SK-N-SH treated with all-trans-retinoic acid at 6 μM for 48 hours (cell line): ENCODE data around the gene FUT3.

Experiments used
- ATAC-seq: fragments of 200-7000 bp; cut with Tn5 transposase; 3 replicates; pipeline ENCODE4 v1.9.1; 2020; ENCODE audit warnings: mild to moderate bottlenecking, moderate library complexity
- ARNTL ChIP-seq: fragments of 450-650 bp; formaldehyde crosslinking; IDR thresholded peaks from 2 replicates; pipeline ENCODE4 v1.5.0; 2020; ENCODE audit warnings: low read depth, mild to moderate bottlenecking, moderate library complexity, borderline replicate concordance
- BACH2 ChIP-seq: fragments of 250-450 bp; sonication (Bioruptor Pico); IDR thresholded peaks from 2 replicates; pipeline ENCODE4 v1.9.0; 2021; ENCODE audit warnings: mild to moderate bottlenecking, borderline replicate concordance
- CSDC2 ChIP-seq: fragments of 250-450 bp; sonication (Bioruptor Pico); IDR thresholded peaks from 2 replicates; pipeline ENCODE4 v1.5.0; 2020; ENCODE audit warnings: mild to moderate bottlenecking, moderate library complexity
- GLIS3 ChIP-seq: fragments of 250-450 bp; sonication (Bioruptor Pico); IDR thresholded peaks from 2 replicates; pipeline ENCODE4 v1.5.0; 2020; ENCODE audit warnings: mild to moderate bottlenecking, moderate library complexity
- ISL1 ChIP-seq: fragments of 250-450 bp; sonication (Bioruptor Pico); IDR thresholded peaks from 2 replicates; pipeline ENCODE4 v2.1.2; 2022; ENCODE audit warnings: mild to moderate bottlenecking, moderate library complexity
- OSR1 ChIP-seq: fragments of 250-450 bp; sonication (Bioruptor Pico); IDR thresholded peaks from 2 replicates; pipeline ENCODE4 v1.8.0; 2022; ENCODE audit warnings: moderate library complexity, mild to moderate bottlenecking, inconsistent platforms
- PPARA ChIP-seq: fragments of 250-450 bp; sonication (Bioruptor Pico); IDR thresholded peaks from 2 replicates; pipeline ENCODE4 v1.5.0; 2020; ENCODE audit warnings: mild to moderate bottlenecking, borderline replicate concordance
- RARB ChIP-seq: fragments of 250-450 bp; sonication (Bioruptor Pico); IDR thresholded peaks from 2 replicates; pipeline ENCODE4 v1.8.0; 2021; ENCODE audit warnings: mild to moderate bottlenecking, moderate library complexity
- SNAI2 ChIP-seq: fragments of 250-450 bp; sonication (Bioruptor Pico); IDR thresholded peaks from 2 replicates; pipeline ENCODE4 v1.5.0; 2020; ENCODE audit warnings: mild to moderate bottlenecking, moderate library complexity
- TCF4 ChIP-seq: fragments of 250-450 bp; sonication (Bioruptor Pico); IDR thresholded peaks from 2 replicates; pipeline ENCODE4 v1.8.0; 2021; ENCODE audit warnings: mild to moderate bottlenecking, moderate library complexity, borderline replicate concordance
- TOX ChIP-seq: fragments of 250-450 bp; sonication (Bioruptor Pico); IDR thresholded peaks from 2 replicates; pipeline ENCODE4 v1.8.0; 2021; ENCODE audit warnings: mild to moderate bottlenecking, moderate library complexity, borderline replicate concordance
- ZC3H10 ChIP-seq: fragments of 250-450 bp; sonication (Bioruptor Pico); IDR thresholded peaks from 2 replicates; pipeline ENCODE4 v1.5.1; 2021; ENCODE audit warnings: mild to moderate bottlenecking, moderate library complexity
- ZFP3 ChIP-seq: fragments of 250-450 bp; sonication (Bioruptor Pico); IDR thresholded peaks from 2 replicates; pipeline ENCODE4 v1.5.0; 2020; ENCODE audit warnings: mild to moderate bottlenecking, moderate library complexity
- ZFP30 ChIP-seq: fragments of 450-650 bp; formaldehyde crosslinking; IDR thresholded peaks from 2 replicates; pipeline ENCODE4 v1.5.0; 2022; ENCODE audit warnings: mild to moderate bottlenecking, moderate library complexity
- ZNF565 ChIP-seq: fragments of 450-650 bp; formaldehyde crosslinking; conservative IDR thresholded peaks from 2 replicates; pipeline ENCODE4 v1.5.0; 2020; ENCODE audit warnings: low read depth, mild to moderate bottlenecking, moderate library complexity
- ZNF70 ChIP-seq: fragments of 450-650 bp; formaldehyde crosslinking; IDR thresholded peaks from 2 replicates; pipeline ENCODE4 v1.5.0; 2020; ENCODE audit warnings: mild to moderate bottlenecking, moderate library complexity
- ZNF8 ChIP-seq: fragments of 450-650 bp; formaldehyde crosslinking; IDR thresholded peaks from 2 replicates; pipeline ENCODE4 v1.5.0; 2020; ENCODE audit warnings: mild to moderate bottlenecking, moderate library complexity
- TF ChIP-seq, protein P1 (sequence below): fragments of 250-450 bp; sonication (Bioruptor Pico); IDR thresholded peaks from 2 replicates; pipeline ENCODE4 v1.5.0; 2020; ENCODE audit warnings: mild to moderate bottlenecking, moderate library complexity
- TF ChIP-seq, protein P2 (sequence below): fragments of 250-450 bp; sonication (Bioruptor Pico); IDR thresholded peaks from 2 replicates; pipeline ENCODE4 v1.5.1; 2021; ENCODE audit warnings: mild to moderate bottlenecking, moderate library complexity
- TF ChIP-seq, protein P3 (sequence below): fragments of 250-450 bp; sonication (Bioruptor Pico); IDR thresholded peaks from 2 replicates; pipeline ENCODE4 v1.5.1; 2020; ENCODE audit warnings: low read depth, mild to moderate bottlenecking, moderate library complexity
- TF ChIP-seq, protein P4 (sequence below): fragments of 250-450 bp; sonication (Bioruptor Pico); IDR thresholded peaks from 2 replicates; pipeline ENCODE4 v1.8.0; 2020; ENCODE audit warnings: mild to moderate bottlenecking, moderate library complexity, borderline replicate concordance
- TF ChIP-seq, protein P5 (sequence below): fragments of 250-450 bp; sonication (Bioruptor Pico); IDR thresholded peaks from 2 replicates; pipeline ENCODE4 v1.8.0; 2021; ENCODE audit warnings: low read depth, mild to moderate bottlenecking, moderate library complexity, borderline replicate concordance

Gene FUT3

DNA sequence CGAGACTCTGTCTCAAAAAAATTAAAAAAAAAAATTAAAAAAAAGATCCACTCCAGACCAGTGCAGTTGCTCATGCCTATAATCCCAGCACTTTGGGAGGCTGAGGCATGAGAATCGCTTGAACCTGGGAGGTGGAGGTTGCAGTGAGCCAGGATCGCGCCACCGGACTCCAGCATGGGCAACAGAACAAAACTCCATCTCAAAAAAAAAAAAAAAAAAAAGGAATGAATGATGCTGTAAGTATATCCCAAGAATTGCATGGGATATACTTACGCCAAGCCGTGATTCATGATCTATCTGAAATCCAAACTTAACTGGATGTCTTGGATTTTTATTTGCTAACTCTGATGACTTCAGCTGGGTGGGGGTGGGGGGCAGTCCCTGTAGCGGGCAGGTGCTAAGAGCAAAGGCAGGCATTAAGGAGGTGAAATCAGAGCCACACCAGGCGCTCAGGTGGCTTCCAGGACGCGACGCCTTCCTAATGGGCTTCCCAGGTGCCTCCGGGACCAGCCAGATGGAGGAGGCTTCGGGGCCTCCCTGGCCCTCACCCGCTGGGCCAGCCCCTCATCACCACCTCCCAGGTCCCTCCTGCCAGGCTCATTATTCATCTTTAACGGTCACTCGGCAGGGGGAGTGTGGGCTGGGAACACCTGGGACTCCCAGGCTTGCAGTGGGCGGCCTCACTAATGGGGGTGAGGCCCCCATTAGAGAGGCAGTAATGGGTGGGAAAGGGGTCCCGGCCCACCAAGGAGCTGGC is 30.5 kb upstream of the FUT3 start:
- TF ChIP-seq ZC3H10 (CRISPR knock-in tag), result no peak
- TF ChIP-seq ZNF70 (CRISPR knock-in tag), result peak; percentile 83
- no peak for ATAC-seq

DNA sequence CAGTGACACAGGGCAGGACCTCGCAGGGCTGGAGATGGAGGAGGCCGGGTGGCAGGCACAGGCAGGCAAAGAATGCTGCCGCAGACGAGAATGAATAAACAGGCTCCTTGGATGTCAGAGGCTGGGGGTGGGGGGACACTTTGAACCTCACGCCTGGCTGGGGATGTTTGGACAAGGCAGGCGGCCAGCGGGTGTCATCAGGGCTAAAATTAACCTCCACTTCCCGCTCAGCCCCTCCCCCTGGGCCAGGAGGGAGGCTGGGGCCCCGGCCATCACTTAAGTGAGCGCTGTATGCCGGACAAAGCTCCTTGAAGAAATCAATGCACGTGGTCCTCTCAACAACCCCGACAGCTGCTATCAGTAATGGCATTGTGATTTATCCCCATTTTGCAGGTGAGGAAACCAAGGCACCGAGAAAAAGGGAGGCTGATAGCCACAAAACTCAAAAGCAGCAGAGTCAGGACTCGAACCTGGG is 29.4 kb upstream of the FUT3 start:
- no peak for TF ChIP-seq GLIS3 (CRISPR knock-in tag)
- no peak for TF ChIP-seq ISL1 (CRISPR knock-in tag)
- no peak for TF ChIP-seq ZC3H10 (CRISPR knock-in tag)
- no peak for TF ChIP-seq ZFP3 (CRISPR knock-in tag)
- no peak for TF ChIP-seq ZFP30 (CRISPR knock-in tag)
- no peak for TF ChIP-seq BACH2 (CRISPR knock-in tag)
- ATAC-seq, result no peak; the same call in 2 of the 3 replicates

DNA sequence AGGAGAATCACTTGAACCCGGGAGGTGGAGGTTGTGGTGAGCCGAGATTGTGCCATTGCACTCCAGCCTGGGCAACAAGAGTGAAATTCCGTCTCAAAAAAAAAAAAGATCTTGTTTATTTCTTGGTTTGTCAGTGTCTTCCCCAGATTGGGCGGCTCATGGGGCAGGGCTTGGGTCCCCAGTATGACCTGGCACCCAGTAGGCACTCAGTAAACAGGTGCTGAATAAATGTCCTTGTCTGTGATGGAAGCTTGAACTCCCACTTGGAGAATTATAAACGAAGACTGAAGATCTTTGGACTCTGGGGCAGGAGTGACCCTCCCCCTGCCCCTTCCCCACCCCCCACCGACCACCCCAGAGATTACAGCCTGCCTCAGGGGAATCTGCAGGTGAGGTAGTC is 28.9 kb upstream of the FUT3 start:
- ATAC-seq, result no peak
- TF ChIP-seq ARNTL (no peak), TOX (CRISPR knock-in tag) (no peak), ZNF565 (CRISPR knock-in tag) (no peak), CSDC2 (CRISPR knock-in tag) (no peak), SNAI2 (no peak), ZC3H10 (CRISPR knock-in tag) (no peak), PPARA (no peak), ZNF8 (CRISPR knock-in tag) (no peak), TCF4 (CRISPR knock-in tag) (no peak), BACH2 (CRISPR knock-in tag) (no peak), RARB (CRISPR knock-in tag) (no peak), OSR1 (no peak), ISL1 (CRISPR knock-in tag) (no peak), ZNF70 (CRISPR knock-in tag) (no peak), ZFP30 (CRISPR knock-in tag) (no peak)
- TF ChIP-seq, protein P1, sequence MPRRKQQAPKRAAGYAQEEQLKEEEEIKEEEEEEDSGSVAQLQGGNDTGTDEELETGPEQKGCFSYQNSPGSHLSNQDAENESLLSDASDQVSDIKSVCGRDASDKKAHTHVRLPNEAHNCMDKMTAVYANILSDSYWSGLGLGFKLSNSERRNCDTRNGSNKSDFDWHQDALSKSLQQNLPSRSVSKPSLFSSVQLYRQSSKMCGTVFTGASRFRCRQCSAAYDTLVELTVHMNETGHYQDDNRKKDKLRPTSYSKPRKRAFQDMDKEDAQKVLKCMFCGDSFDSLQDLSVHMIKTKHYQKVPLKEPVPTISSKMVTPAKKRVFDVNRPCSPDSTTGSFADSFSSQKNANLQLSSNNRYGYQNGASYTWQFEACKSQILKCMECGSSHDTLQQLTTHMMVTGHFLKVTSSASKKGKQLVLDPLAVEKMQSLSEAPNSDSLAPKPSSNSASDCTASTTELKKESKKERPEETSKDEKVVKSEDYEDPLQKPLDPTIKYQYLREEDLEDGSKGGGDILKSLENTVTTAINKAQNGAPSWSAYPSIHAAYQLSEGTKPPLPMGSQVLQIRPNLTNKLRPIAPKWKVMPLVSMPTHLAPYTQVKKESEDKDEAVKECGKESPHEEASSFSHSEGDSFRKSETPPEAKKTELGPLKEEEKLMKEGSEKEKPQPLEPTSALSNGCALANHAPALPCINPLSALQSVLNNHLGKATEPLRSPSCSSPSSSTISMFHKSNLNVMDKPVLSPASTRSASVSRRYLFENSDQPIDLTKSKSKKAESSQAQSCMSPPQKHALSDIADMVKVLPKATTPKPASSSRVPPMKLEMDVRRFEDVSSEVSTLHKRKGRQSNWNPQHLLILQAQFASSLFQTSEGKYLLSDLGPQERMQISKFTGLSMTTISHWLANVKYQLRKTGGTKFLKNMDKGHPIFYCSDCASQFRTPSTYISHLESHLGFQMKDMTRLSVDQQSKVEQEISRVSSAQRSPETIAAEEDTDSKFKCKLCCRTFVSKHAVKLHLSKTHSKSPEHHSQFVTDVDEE (CRISPR knock-in tag), result no peak
- TF ChIP-seq, protein P2, sequence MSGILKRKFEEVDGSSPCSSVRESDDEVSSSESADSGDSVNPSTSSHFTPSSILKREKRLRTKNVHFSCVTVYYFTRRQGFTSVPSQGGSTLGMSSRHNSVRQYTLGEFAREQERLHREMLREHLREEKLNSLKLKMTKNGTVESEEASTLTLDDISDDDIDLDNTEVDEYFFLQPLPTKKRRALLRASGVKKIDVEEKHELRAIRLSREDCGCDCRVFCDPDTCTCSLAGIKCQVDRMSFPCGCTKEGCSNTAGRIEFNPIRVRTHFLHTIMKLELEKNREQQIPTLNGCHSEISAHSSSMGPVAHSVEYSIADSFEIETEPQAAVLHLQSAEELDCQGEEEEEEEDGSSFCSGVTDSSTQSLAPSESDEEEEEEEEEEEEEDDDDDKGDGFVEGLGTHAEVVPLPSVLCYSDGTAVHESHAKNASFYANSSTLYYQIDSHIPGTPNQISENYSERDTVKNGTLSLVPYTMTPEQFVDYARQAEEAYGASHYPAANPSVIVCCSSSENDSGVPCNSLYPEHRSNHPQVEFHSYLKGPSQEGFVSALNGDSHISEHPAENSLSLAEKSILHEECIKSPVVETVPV (CRISPR knock-in tag), result no peak
- TF ChIP-seq, protein P3, sequence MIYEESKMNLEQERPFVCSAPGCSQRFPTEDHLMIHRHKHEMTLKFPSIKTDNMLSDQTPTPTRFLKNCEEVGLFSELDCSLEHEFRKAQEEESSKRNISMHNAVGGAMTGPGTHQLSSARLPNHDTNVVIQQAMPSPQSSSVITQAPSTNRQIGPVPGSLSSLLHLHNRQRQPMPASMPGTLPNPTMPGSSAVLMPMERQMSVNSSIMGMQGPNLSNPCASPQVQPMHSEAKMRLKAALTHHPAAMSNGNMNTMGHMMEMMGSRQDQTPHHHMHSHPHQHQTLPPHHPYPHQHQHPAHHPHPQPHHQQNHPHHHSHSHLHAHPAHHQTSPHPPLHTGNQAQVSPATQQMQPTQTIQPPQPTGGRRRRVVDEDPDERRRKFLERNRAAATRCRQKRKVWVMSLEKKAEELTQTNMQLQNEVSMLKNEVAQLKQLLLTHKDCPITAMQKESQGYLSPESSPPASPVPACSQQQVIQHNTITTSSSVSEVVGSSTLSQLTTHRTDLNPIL (CRISPR knock-in tag), result no peak
- TF ChIP-seq, protein P4, sequence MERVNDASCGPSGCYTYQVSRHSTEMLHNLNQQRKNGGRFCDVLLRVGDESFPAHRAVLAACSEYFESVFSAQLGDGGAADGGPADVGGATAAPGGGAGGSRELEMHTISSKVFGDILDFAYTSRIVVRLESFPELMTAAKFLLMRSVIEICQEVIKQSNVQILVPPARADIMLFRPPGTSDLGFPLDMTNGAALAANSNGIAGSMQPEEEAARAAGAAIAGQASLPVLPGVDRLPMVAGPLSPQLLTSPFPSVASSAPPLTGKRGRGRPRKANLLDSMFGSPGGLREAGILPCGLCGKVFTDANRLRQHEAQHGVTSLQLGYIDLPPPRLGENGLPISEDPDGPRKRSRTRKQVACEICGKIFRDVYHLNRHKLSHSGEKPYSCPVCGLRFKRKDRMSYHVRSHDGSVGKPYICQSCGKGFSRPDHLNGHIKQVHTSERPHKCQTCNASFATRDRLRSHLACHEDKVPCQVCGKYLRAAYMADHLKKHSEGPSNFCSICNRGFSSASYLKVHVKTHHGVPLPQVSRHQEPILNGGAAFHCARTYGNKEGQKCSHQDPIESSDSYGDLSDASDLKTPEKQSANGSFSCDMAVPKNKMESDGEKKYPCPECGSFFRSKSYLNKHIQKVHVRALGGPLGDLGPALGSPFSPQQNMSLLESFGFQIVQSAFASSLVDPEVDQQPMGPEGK (CRISPR knock-in tag), result no peak
- TF ChIP-seq, protein P5, sequence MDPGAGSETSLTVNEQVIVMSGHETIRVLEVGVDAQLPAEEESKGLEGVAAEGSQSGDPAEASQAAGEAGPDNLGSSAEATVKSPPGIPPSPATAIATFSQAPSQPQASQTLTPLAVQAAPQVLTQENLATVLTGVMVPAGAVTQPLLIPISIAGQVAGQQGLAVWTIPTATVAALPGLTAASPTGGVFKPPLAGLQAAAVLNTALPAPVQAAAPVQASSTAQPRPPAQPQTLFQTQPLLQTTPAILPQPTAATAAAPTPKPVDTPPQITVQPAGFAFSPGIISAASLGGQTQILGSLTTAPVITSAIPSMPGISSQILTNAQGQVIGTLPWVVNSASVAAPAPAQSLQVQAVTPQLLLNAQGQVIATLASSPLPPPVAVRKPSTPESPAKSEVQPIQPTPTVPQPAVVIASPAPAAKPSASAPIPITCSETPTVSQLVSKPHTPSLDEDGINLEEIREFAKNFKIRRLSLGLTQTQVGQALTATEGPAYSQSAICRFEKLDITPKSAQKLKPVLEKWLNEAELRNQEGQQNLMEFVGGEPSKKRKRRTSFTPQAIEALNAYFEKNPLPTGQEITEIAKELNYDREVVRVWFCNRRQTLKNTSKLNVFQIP, result no peak
